Mononuclear cell (primary cell): ENCODE results near the gene NOC3L. TPM values are rescaled to one million over a fixed set of nuclear protein-coding genes. Genes with fewer than 3 reads are reported as not detected.
"Not testable (repeated sequence)": the region's sequence is repeated elsewhere in the genome, so short reads cannot be mapped to it uniquely, and the experiment has no call there.

Experiments
- H3K27me3 ChIP-seq: 2 replicates; pipeline ENCODE4 v1.6.0; 2011; ENCODE audit warnings: low read length, control low read depth; ENCODE audit not compliant: insufficient read depth
- H3K4me1 ChIP-seq: 2 replicates; pipeline ENCODE4 v1.5.1; 2011; ENCODE audit warnings: mild to moderate bottlenecking, low read length, control low read depth; ENCODE audit not compliant: insufficient read depth
- H3K4me3 ChIP-seq: 2 replicates; pipeline ENCODE4 v1.5.1; 2011; ENCODE audit warnings: mild to moderate bottlenecking, low read length, moderate library complexity
- H3K9me3 ChIP-seq: 2 replicates; pipeline ENCODE4 v1.5.1; 2011; ENCODE audit warnings: low read depth, mild to moderate bottlenecking, control low read depth, low read length
- total RNA-seq: library from RNA; depleted of rRNA; stranded (reverse); fragments of >200 nt; gene quantifications from one replicate; pipeline ENCODE4 v1.2.3, GENCODE V29; 2012

The NOC3L gene, protein sequence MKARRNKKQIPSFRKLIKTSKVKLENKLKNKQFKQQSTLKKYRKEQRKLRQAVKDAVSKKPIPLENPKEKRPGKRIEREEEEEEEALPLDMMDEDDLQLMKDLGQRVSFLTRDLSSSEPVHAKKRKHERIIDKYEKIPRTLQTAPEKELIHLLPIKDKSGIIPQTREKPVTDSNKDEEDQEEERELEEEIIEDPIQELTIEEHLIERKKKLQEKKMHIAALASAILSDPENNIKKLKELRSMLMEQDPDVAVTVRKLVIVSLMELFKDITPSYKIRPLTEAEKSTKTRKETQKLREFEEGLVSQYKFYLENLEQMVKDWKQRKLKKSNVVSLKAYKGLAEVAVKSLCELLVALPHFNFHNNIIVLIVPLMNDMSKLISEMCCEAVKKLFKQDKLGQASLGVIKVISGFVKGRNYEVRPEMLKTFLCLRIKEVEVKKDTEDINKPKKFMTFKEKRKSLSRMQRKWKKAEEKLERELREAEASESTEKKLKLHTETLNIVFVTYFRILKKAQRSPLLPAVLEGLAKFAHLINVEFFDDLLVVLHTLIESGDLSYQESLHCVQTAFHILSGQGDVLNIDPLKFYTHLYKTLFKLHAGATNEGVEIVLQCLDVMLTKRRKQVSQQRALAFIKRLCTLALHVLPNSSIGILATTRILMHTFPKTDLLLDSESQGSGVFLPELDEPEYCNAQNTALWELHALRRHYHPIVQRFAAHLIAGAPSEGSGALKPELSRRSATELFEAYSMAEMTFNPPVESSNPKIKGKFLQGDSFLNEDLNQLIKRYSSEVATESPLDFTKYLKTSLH
- total RNA-seq, result 11.2 TPM

DNA sequence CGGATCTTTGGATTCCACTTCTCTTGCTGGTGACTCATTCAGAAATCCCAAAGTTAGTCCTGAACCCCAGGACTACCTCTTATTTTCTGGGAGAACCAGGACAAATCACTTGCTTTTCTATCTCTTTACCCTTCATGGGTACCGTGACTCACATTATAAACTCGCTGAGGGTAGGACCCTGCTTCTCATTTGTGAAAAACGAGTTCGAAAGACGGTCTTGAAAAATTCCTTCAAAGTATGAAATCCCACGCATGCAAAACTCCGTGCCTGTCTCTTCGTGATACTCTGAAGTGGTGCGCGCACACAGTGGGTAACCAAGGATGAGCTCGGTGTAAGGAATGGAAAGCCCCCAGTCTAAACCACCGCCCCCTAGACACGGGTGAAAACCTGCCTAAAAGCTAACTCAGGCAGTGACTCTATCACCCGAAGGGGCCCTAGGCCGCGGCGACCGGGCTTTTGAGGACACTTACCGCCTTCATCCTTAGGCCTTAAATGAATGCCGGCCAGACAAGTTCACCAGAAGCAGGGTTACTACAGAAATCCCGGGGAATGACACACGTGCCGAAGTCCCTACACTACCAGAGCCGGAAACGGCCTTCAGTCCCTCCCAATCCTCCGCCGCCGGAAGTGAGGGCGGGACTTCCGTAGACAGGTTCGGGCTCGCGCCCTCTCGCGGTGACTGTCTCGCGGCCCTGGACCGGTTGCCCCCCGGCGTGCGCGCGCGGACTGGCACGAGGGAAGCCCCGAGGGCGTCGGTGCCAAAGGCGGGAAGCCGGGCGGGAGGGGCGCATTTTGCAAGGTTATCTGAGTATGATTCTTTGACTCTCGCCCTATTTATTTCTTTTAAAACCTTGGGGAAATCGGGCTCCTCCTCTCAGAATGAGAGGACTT is at the start of gene NOC3L:
Gene NOC3L, minus strand, starts transcription at position 580 of the 891 bp plus-strand sequence. Its CDS starts 101 bp downstream, at position 479.
- H3K4me1 ChIP-seq, result peaks cover 26% of the 10 kb centered on the region
- peaks cover 3% of the 10 kb centered on the region for H3K27me3 ChIP-seq
- no peaks in the 10 kb centered on the region for H3K9me3 ChIP-seq
- peak within 1 kb of the TSS; percentile 60 for H3K4me3 ChIP-seq

- no peaks in the 10 kb centered on the region for H3K4me1 ChIP-seq
- no peak overlapping the region for H3K4me3 ChIP-seq
- no peaks in the 10 kb centered on the region for H3K9me3 ChIP-seq
- H3K27me3 ChIP-seq, result peaks cover 6% of the 10 kb centered on the region
Observed at GRCh38 chr10:94412449-94412848, 49.7 kb upstream of the NOC3L start.

DNA sequence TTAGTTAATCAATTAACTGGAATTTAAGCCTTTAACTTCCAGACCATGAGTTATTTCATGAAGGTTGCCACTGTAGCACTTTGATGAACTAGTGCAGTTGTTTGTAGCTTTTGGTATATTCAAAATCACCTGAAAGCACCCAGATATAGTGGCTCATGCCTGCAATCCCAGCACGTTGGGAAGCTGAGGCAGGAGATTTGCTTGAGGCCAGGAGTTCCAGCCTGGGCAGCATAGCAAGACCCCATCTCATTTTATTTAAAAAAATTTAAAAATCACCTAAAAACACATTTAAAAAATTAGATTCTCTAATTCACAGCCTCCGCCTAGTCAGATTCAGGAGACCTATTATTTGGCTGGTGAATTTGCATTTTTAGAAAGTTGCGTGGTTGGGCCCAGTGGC is 48.6 kb upstream of the NOC3L start:
- Histone ChIP-seq H3K4me3 (no peak overlapping the region), H3K4me1 (no peaks in the 10 kb centered on the region), H3K9me3 (no peaks in the 10 kb centered on the region), H3K27me3 (peaks cover 15% of the 10 kb centered on the region)

DNA sequence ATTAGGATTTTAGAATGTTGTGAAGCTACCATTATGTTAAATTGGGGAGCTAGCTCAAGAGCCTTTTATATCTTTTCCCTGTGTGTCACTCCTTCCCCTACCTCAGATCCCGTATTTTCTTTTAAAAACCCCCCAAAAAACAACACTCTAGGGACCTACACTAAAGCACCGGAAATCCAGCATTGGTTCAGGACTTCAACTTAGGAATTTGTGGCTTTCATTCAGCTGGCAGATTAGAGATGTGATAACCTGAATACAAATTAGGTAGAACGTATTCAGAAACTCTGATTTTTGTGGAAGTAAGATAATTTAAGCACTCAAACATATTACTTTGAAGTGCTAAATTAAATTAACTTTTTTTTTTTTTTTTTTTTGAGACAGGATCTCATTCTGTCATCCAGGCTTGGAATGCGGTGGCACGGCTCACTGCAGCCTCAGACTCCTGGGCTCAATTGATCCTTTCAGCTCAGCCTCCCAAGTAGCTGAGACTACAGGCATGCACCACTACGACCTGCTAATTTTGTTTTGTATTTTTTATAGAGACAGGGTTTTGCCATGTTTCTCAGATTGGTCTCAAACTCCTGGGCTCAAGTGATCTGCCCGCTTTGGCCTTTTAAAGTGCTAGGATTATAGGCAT is 46.4 kb upstream of the NOC3L start:
- H3K27me3 ChIP-seq, result peaks cover 25% of the 10 kb centered on the region
- no peak overlapping the region for H3K4me3 ChIP-seq
- H3K9me3 ChIP-seq, result no peaks in the 10 kb centered on the region

GRCh38 chr10:94407668-94408067 is 44.9 kb upstream of the NOC3L start:
- peaks cover 28% of the 10 kb centered on the region for H3K27me3 ChIP-seq
- H3K4me1 ChIP-seq, result peaks cover 11% of the 10 kb centered on the region
- H3K4me3 ChIP-seq, result no peak overlapping the region

More for the DNA sequence above, 46.4 kb upstream of the NOC3L start:
- H3K4me1 ChIP-seq, result peaks cover 3% of the 10 kb centered on the region

GRCh38 chr10:94405406-94405805 is 42.7 kb upstream of the NOC3L start:
- H3K9me3 ChIP-seq, result no peaks in the 10 kb centered on the region
- H3K4me3 ChIP-seq, result no peak overlapping the region
- peaks cover 15% of the 10 kb centered on the region for H3K4me1 ChIP-seq
- peaks cover 46% of the 10 kb centered on the region for H3K27me3 ChIP-seq

More at GRCh38 chr10:94407668-94408067, 44.9 kb upstream of the NOC3L start:
- H3K9me3 ChIP-seq, result no peaks in the 10 kb centered on the region

GRCh38 chr10:94403380-94404213 is 40.9 kb upstream of the NOC3L start:
- H3K27me3 ChIP-seq, result peaks cover 47% of the 10 kb centered on the region
- H3K4me1 ChIP-seq, result peaks cover 15% of the 10 kb centered on the region
- no peaks in the 10 kb centered on the region for H3K9me3 ChIP-seq
- H3K4me3 ChIP-seq, result peak overlapping the region; percentile 50

GRCh38 chr10:94402843-94403379 is 40.2 kb upstream of the NOC3L start:
- H3K9me3 ChIP-seq, result no peaks in the 10 kb centered on the region
- H3K4me1 ChIP-seq, result peaks cover 15% of the 10 kb centered on the region
- peaks cover 46% of the 10 kb centered on the region for H3K27me3 ChIP-seq
- H3K4me3 ChIP-seq, result peak overlapping the region; percentile 50

GRCh38 chr10:94402204-94402842 is 39.6 kb upstream of the NOC3L start, which contains the start of gene TBC1D12:
Gene TBC1D12, plus strand, starts transcription at chr10:94402541. Its CDS starts 73 bp downstream, at chr10:94402614.
- H3K4me3 ChIP-seq, result peak within 1 kb of the TSS; percentile 50
- H3K27me3 ChIP-seq, result peaks cover 42% of the 10 kb centered on the region
- H3K9me3 ChIP-seq, result no peaks in the 10 kb centered on the region
- peaks cover 15% of the 10 kb centered on the region for H3K4me1 ChIP-seq

DNA sequence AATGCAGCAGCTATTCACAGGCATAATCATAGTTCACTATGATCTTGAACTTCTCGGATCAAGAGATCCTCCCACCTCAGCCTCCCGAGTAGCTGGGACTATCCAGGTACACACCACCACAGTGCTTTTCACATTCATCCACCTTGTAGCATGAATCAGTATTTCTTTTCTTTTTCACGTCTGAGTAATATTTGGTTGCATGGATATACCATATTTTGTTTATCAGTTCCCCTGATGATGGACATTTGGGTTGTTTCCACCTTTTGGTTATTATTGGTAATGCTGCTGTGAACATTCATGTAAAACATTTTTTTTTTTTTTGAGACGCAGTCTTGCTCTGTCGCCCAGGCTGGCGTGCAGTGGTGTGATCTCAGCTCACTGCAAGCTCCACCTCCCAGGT is 36.0 kb upstream of the NOC3L start:
- H3K27me3 ChIP-seq, result peaks cover 20% of the 10 kb centered on the region
- no peak overlapping the region for H3K4me3 ChIP-seq
- no peaks in the 10 kb centered on the region for H3K9me3 ChIP-seq
- peaks cover 9% of the 10 kb centered on the region for H3K4me1 ChIP-seq

DNA sequence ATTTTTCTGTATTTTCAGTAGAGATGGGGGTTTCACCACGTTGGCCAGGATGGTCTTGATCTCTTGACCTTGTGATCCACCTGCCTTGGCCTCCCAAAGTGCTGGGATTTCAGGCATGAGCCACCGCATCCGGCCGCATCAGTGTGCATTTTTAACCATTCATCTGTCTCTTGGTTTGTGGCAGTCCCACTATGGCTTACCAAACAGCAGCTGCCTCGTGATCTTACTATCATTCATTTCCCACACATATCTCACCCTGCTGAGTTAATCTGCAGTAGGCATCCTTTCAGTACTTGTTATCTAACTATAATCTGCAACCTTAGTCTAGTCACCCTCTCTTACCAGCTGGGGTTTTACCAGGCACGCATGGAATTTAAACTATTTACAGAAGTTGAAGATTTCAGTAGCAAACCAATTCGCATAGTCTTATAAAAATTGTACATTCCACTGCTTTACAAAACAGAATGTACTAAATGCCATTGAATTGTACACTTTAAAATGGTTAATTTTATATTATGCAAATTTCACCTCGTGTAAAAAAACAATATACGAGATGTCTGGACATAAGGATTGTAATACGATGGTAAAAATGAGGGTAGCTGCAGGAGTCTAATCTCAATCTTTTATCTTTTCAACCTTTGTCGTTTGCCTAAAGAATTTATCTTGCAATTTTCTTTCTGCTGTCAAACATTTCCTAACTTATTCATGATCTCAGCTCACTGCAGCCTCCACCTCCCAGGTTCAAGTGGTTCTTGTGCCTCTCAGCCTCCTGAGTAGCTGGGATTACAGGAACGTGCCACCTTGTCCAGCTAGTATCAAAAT is 35.0 kb upstream of the NOC3L start:
- no peaks in the 10 kb centered on the region for H3K9me3 ChIP-seq
- H3K4me1 ChIP-seq, result peaks cover 4% of the 10 kb centered on the region
- peaks cover 20% of the 10 kb centered on the region for H3K27me3 ChIP-seq
- H3K4me3 ChIP-seq, result no peak overlapping the region

DNA sequence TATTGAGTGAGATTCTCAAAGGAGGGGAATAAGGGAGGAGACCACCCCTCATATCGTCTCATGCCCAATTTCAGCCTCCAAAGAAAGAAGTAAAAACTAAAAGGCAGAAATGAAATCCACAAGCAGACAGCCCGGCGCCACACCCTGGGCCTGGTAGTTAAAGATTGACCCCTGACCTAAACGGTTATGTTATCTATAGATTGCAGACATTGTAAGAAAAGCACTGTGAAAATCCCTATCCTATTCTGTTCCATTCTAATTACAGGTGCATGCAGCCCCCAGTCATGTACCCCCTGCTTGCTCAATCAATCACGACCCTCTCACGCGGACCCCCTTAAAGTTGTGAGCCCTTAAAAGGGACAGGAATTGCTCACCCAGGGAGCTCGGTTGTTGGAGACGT is 29.4 kb upstream of the NOC3L start:
- not testable (repeated sequence) for H3K4me3 ChIP-seq, H3K4me1 ChIP-seq, H3K27me3 ChIP-seq, H3K9me3 ChIP-seq
